Heart right ventricle (tissue), 16 donors: ENCODE results near the gene TMEM190. TPM values are rescaled to one million over a fixed set of nuclear protein-coding genes. Genes with fewer than 3 reads are reported as not detected.

ENCODE experiments used
- ATAC-seq, 8 donors: fragments of 200-7000 bp; cut with Tn5 transposase; one replicate each; pipeline ENCODE4 v1.9.1; 2020; ENCODE audit warnings: mild to moderate bottlenecking in 8 of 8, moderate library complexity in 8 of 8, moderate number of reproducible peaks in 1 of 8
- DNase-seq, 2 donors: peaks; one replicate each; pipeline ENCODE4 v3.0.0-alpha.2; 2020
- H3K27ac ChIP-seq, 10 donors: fragments of 200-600 bp; sonication (generic) in 2 of 10; one replicate each; pipeline versions ENCODE4 v1.5.0 to v1.8.0; 2020 to 2022; ENCODE audit warnings: mild to moderate bottlenecking in 3 of 10
- H3K27me3 ChIP-seq, 7 donors: fragments of 200-600 bp; one replicate each; pipeline ENCODE4 v1.8.0; 2021 to 2022; ENCODE audit warnings: mild to moderate bottlenecking in 2 of 7
- H3K36me3 ChIP-seq, 9 donors: fragments of 200-600 bp; sonication (generic) in 1 of 9; one replicate each; pipeline versions ENCODE4 v1.5.0 to v1.8.0; 2020 to 2022; ENCODE audit warnings: mild to moderate bottlenecking in 2 of 9
- H3K4me1 ChIP-seq, 9 donors: fragments of 200-600 bp; sonication (generic) in 1 of 9; one replicate each; pipeline versions ENCODE4 v1.5.0 to v1.8.0; 2020 to 2022; ENCODE audit warnings: mild to moderate bottlenecking in 4 of 9
- H3K4me3 ChIP-seq, 10 donors: fragments of 200-600 bp; sonication (generic) in 2 of 10; one replicate each; pipeline versions ENCODE4 v1.5.0 to v1.8.0; 2020 to 2022; ENCODE audit warnings: mild to moderate bottlenecking in 7 of 10, moderate library complexity in 2 of 10
- H3K9me3 ChIP-seq, 11 donors: fragments of 200-600 bp in 10 of 11; sonication (generic) in 2 of 11; one replicate each; pipeline versions ENCODE4 v1.5.0 to v1.8.0; 2013 to 2022; ENCODE audit warnings: mild to moderate bottlenecking in 2 of 11, control low read depth in 1 of 11, moderate library complexity in 1 of 11
- CTCF ChIP-seq, 9 donors: fragments of 200-600 bp; sonication (generic) in 2 of 9; IDR thresholded peaks; one replicate each; pipeline versions ENCODE4 v1.5.0 to v1.8.0; 2021 to 2022; ENCODE audit warnings: antibody characterized with exemption in 9 of 9, mild to moderate bottlenecking in 5 of 9, moderate library complexity in 1 of 9
- WGBS, 2 donors: extraction: QIAGEN DNeasy Blood & Tissue Kit; methylation state at CpG; one replicate each; pipeline ENCODE4 v1.1.7; 2013; ENCODE audit warnings: inconsistent platforms in 1 of 2; 5-methylcytosine and 5-hydroxymethylcytosine counted together
- intact Hi-C, 10 donors: fragments of 100-400 bp; cut with DNase I; formaldehyde crosslinking; loops; one replicate each; pipeline versions ENCODE4 v1.11.1 to v1.14.2; 2022
- polyA plus RNA-seq, 2 donors: library from polyadenylated mRNA; stranded (reverse); fragments of 200-250 nt; gene quantifications; one replicate each; pipeline ENCODE4 v1.2.3, GENCODE V29; 2013
- total RNA-seq, 10 donors: library from RNA; stranded (reverse); fragmentation: NEBNext Ultra II Directional in 3 of 10; extraction: Animal tissue kit (Norgen Biotek cat#: 25700) in 3 of 10; gene quantifications; one replicate each; pipeline versions ENCODE4 v1.2.1 to v1.2.4, GENCODE V29; 2021 to 2023
- donor health status: Arrhythmogenic right ventricular cardiomyopathy.
- donor health status: ischemic (EF 13 %, LVEDD 7.1; RV severe dilation, severe dysfunction).
- donor health status: healthy with polysubstance abuse.
- donor health status: DM: no; HTN: yes; CAD: no.
- donor health status: DM: no; HTN: no; CAD: no.
- donor health status: ischemic (EF 25% LVEDD 6.9; RV normal size, moderate dysfunction).
- donor health status: ischemic (EF 25% LVEDD 5.7; RV mildly dilated, moderate dysfunction).
- donor health status: healthy.
- donor health status: DM: yes; HTN: yes; CAD: no.
- donor health status: Ischemic cardiomyopathy.
- donor health status: ischemic (EF 35%, LVEDD 5.7; RV mildly dilated, moderate dysfunction).
- donor health status: nonischemic (EF 11% LVEDD 7.7; RV severe dilation, severe dysfunction).
- donor health status: DM: yes; HTN: yes; CAD: no.
- donor health status: PGD.
- donor health status: ischemic (EF 29% LVEDD 5.4; RV normal size, mild dysfunction).
- donor health status: nonischemic (EF 23%, LVEDD 6.1; RV moderate dilation, normal function).

The TMEM190 gene
- total and polyA plus RNA-seq, 12 donors, result not detected

- H3K27me3 ChIP-seq, result peaks cover 18 to 70% (median 66%) of the 10 kb centered on the region in 7 donors
- intact Hi-C loops, result no loop called here
- H3K27ac ChIP-seq, result no peak overlapping the region
- WGBS, 2 donors, result 3 to 5% methylated on average over 24 of the region's 24 CpGs
- H3K4me3 ChIP-seq, result peak overlapping the region in 8 of 10 donors; percentile 24 to 52 (median 42)
- no peak for TF ChIP-seq CTCF (IDR thresholded peaks at IDR 0.05)
- H3K36me3 ChIP-seq, result no peaks in the 10 kb centered on the region
- ATAC-seq, result no peak
- peaks cover 0 to 18% (median 15%) of the 10 kb centered on the region in 9 donors for H3K4me1 ChIP-seq
- DNase-seq, result no peak
- no peaks in the 10 kb centered on the region for H3K9me3 ChIP-seq
Measured at GRCh38 chr19:55353356-55353802, 23.2 kb upstream of the TMEM190 start.

DNA sequence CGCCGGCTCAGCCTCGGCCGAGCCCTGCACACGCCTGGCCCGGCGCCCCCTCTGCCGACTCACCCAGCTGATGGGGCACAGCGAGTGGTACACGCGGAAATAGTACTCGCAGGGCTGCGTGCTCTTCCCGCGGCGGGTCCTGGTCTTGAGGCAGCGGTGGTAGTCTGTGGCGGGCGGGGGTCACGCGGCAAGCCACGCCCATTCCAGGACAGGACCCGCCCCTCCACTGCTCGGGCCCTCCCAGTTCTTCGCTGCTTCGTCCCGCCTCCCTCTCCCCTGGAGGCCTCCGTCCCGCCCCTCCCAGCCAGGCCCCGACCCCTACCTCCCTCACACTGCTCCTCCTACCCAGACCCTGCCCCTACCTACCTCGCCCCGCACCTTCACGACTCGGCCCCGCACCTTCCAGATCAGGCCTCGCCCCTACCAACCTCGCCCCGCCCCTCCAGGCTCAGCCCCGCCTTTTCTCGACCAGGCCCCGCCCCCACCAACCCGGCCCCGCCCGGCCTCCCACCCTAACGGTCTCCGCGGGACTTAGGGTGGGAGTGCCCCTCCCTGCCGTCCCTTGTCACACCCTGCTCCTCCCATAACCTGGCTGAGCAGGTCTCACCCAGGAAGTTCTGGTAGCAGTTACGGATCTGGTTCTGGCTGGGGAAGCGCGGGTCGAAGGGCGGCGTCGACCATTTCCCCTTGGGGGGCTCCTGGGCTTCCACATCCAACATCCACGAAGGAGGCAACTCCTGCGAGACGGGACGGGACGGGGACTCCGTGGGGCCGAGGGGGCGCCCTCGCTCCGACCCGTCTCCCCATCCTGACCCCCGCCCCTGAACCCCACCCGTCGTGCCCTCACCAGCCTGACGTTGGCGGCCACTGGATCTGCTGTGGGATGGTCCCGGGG lies 22.6 kb upstream of the TMEM190 start:
- no peaks in the 10 kb centered on the region for H3K9me3 ChIP-seq
- peak; percentile 39 to 89 (median 78) for ATAC-seq
- peaks cover 0 to 18% (median 15%) of the 10 kb centered on the region in 9 donors for H3K4me1 ChIP-seq
- WGBS, 2 donors, result 2% methylated on average over 71 to 72 of the region's 72 CpGs
- peak overlapping the region in 8 of 10 donors; percentile 24 to 52 (median 42) for H3K4me3 ChIP-seq
- H3K27me3 ChIP-seq, result peaks cover 18 to 73% (median 66%) of the 10 kb centered on the region in 7 donors
- H3K36me3 ChIP-seq, result no peaks in the 10 kb centered on the region
- DNase-seq, result peak in 1 of 2 donors; percentile 61
- no peak overlapping the region for H3K27ac ChIP-seq
- no peak for TF ChIP-seq CTCF (IDR thresholded peaks at IDR 0.05)
- intact Hi-C loops, result no loop called here

DNA sequence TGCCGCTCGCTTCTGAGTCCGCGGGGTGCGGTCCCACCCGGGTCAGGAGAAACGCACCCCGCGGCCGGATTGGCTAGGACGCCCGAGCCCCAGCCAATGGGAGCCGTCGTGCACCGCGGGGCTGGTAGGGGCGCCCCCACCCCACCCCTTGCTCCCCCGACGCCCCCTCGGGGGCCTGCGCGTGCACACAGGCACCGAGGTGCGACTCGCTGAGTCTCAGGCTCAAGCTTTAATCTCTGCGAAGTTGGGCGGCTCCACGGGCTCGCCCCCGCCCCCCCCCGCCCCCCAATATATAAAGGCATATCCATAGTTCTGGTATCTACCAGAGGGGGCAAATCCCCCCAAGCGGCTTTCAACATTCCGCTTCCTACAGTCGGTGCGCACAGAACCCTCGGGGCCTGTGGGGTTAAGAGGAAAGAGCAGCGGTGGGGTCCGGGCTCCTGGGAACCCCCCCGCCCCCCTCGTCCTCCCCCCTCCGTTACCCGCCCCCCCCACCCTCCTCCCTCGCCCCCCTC lies 21.9 kb upstream of the TMEM190 start, which contains the start of gene COX6B2:
COX6B2 (minus strand) TSS at position 22 of the 515 bp plus-strand sequence. CDS start 198 bp downstream, outside the sequence.
- Histone ChIP-seq H3K27ac (no peak within 1 kb of the TSS), H3K36me3 (no peaks in the 10 kb centered on the region), H3K4me1 (peaks cover 0 to 18% (median 15%) of the 10 kb centered on the region in 9 donors), H3K9me3 (no peaks in the 10 kb centered on the region), H3K4me3 (peak within 1 kb of the TSS in 8 of 10 donors; percentile 24 to 52 (median 42)), H3K27me3 (peaks cover 18 to 74% (median 66%) of the 10 kb centered on the region in 7 donors)
- TF ChIP-seq CTCF (IDR thresholded peaks at IDR 0.05), result no peak
- intact Hi-C loops, result no loop called here
- no peak for ATAC-seq
- no peak for DNase-seq
- WGBS, 2 donors, result 2% methylated on average over 41 to 42 of the region's 43 CpGs

DNA sequence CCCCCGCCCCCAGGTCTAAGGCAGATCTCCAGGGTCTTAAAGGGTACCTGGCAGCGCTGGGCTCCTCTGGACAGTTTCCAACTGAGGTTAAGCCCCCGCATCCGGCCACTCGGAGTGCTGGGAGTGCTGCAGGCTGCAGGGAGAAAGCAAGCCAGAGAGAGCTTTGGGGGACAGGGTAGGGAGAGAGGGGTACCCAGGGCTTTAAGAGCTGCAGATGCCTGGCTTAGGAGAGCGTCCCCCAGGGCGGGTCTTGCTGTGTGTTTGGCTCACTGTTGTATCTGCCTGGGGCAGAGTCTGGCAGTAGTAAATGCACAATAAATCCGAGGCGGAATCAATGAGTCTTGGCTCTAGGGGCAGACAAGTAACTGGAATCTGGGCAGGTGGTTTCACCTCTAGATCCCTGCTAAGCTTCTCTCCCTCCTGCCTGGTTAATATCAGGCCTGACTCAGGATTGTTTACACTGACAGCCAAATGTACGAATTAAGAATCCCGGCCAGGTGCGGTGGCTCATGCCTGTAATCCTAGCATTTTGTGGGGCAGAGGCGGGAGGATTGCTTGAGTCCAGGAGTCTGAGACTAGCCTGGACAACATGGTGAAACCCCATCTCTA lies 21.3 kb upstream of the TMEM190 start:
- 29 to 32% methylated on average over 12 to 13 of the region's 13 CpGs for WGBS, 2 donors
- no peak overlapping the region for H3K27ac ChIP-seq
- no peak for ATAC-seq
- DNase-seq, result no peak
- H3K36me3 ChIP-seq, result no peaks in the 10 kb centered on the region
- TF ChIP-seq CTCF (IDR thresholded peaks at IDR 0.05), result no peak
- peaks cover 18 to 71% (median 65%) of the 10 kb centered on the region in 7 donors for H3K27me3 ChIP-seq
- no peak overlapping the region for H3K4me3 ChIP-seq
- intact Hi-C loops, result no loop called here
- H3K9me3 ChIP-seq, result no peaks in the 10 kb centered on the region
- H3K4me1 ChIP-seq, result peaks cover 0 to 18% (median 15%) of the 10 kb centered on the region in 9 donors
